Ovary (tissue), 9 donors: Measurements from ENCODE around the gene EFEMP1. TPM values are rescaled to one million over a fixed set of nuclear protein-coding genes. Genes with fewer than 3 reads are reported as not detected.

Source experiments
- DNase-seq, 5 donors: peaks; one replicate each; pipeline ENCODE4 v3.0.0-alpha.2; 2019 to 2020
- H3K27ac ChIP-seq, 2 donors: fragments of 200-600 bp; one replicate each; pipeline versions ENCODE4 v1.5.1 to v1.8.0; 2019 to 2022
- H3K27me3 ChIP-seq: fragments of 200-600 bp; one replicate; pipeline ENCODE4 v1.8.0; 2022
- H3K36me3 ChIP-seq: fragments of 200-600 bp; sonication (generic); one replicate; pipeline ENCODE4 v1.5.1; 2019
- H3K4me1 ChIP-seq: one replicate; pipeline ENCODE4 v1.8.1; 2013; ENCODE audit warnings: mild to moderate bottlenecking, moderate library complexity; ENCODE audit not compliant: insufficient read depth
- H3K4me3 ChIP-seq: fragments of 200-600 bp; sonication (generic); one replicate; pipeline ENCODE4 v1.5.1; 2017
- H3K9me3 ChIP-seq, 2 donors: fragments of 200-600 bp in 1 of 2; sonication (generic) in 1 of 2; one replicate each; pipeline versions ENCODE4 v1.5.1 to v1.8.1; 2013 to 2019; ENCODE audit warnings: mild to moderate bottlenecking in 1 of 2, moderate library complexity in 1 of 2
- EP300 ChIP-seq: sonication (generic); formaldehyde crosslinking; IDR thresholded peaks from one replicate; pipeline ENCODE4 v1.6.1; 2017; ENCODE audit warnings: antibody characterized with exemption
- POLR2A ChIP-seq: fragments of 450-650 bp; IDR thresholded peaks from one replicate; pipeline ENCODE4 v1.6.1; 2017; ENCODE audit warnings: antibody characterized with exemption, mild to moderate bottlenecking, moderate library complexity
- WGBS, 3 donors: extraction: QIAGEN DNeasy Blood & Tissue Kit in 1 of 3; methylation state at CpG; one replicate each; pipeline versions ENCODE4 v1.1.5 to v1.1.7; 2013 to 2017; 5-methylcytosine and 5-hydroxymethylcytosine counted together
- intact Hi-C, 4 donors: fragments of 100-400 bp; cut with DNase I; formaldehyde crosslinking; loops; one replicate each; pipeline versions ENCODE4 v1.11.0 to v1.15.1; 2022 to 2023
- polyA plus RNA-seq, 2 donors: library from polyadenylated mRNA; stranded (reverse); fragments of 200-250 nt in 1 of 2; fragments of 350-450 nt in 1 of 2; fragmentation: Illumina TruSeq in 1 of 2; extraction: RNeasy Lipid Tissue Mini Kit (QIAGEN cat#74804) in 1 of 2; gene quantifications; one replicate each; pipeline ENCODE4 v1.2.3, GENCODE V29; 2013 to 2014
- total RNA-seq, 7 donors: library from RNA; depleted of rRNA in 2 of 7; stranded (reverse); fragments of >200 nt in 2 of 7; fragmentation: NEBNext Ultra II Directional in 3 of 7; extraction: Animal tissue kit (Norgen Biotek cat#: 25700) in 3 of 7; gene quantifications; one replicate each; pipeline versions ENCODE4 v1.1.0 to v1.2.4, GENCODE V29; 2016 to 2023
- TF ChIP-seq, protein P1 (sequence below), 3 donors: fragments of 450-650 bp in 2 of 3; fragments of 200-600 bp in 1 of 3; IDR thresholded peaks; one replicate each; pipeline versions ENCODE4 v1.5.1 to v1.8.0; 2016 to 2022; ENCODE audit warnings: antibody characterized with exemption in 3 of 3, mild to moderate bottlenecking in 1 of 3
- donor health status: DM: no; HTN: no; CAD: no; lungs with moderate emphysema.
- donor health status: DM: no; HTN: no; CAD: no.
- donor health status: Bipolar disorder and iron deficiency.
- donor health status: DM: yes; HTN: yes; CAD: no.
- donor health status: DM: no; HTN: no; CAD: no.
- donor health status: DM: yes; HTN: yes; CAD: no.

The EFEMP1 gene
- total and polyA plus RNA-seq, 9 donors: 204 to 482 (median 282) TPM

DNA sequence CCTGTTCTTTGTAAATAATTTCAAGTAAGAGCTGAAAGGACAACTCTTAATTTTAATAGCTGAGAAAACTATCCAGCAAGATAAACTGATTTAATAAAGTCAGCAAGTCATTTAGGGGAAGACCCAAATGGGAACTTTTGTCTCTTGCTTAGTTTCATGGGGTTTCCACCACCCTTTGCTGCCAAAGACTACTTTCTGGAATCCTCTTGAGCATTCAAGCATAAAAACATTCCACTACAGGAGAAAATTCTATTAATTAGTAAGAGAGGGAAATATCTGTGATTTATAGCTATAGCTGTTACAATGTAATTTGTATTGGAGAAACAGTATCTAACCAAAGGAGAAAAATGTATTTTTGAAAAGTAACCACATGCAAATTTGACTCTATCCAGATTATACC lies 20.6 kb downstream of the EFEMP1 start:
- TF ChIP-seq, protein P1, sequence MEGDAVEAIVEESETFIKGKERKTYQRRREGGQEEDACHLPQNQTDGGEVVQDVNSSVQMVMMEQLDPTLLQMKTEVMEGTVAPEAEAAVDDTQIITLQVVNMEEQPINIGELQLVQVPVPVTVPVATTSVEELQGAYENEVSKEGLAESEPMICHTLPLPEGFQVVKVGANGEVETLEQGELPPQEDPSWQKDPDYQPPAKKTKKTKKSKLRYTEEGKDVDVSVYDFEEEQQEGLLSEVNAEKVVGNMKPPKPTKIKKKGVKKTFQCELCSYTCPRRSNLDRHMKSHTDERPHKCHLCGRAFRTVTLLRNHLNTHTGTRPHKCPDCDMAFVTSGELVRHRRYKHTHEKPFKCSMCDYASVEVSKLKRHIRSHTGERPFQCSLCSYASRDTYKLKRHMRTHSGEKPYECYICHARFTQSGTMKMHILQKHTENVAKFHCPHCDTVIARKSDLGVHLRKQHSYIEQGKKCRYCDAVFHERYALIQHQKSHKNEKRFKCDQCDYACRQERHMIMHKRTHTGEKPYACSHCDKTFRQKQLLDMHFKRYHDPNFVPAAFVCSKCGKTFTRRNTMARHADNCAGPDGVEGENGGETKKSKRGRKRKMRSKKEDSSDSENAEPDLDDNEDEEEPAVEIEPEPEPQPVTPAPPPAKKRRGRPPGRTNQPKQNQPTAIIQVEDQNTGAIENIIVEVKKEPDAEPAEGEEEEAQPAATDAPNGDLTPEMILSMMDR (IDR thresholded peaks at IDR 0.05): no peak
- TF ChIP-seq EP300 (no peak), POLR2A (no peak)
- no peaks in the 10 kb centered on the region for H3K36me3 ChIP-seq
- no peak overlapping the region for H3K27ac ChIP-seq
- intact Hi-C loops: no loop called here
- H3K4me3 ChIP-seq: no peak overlapping the region
- DNase-seq: no peak
- no peaks in the 10 kb centered on the region for H3K4me1 ChIP-seq
- H3K9me3 ChIP-seq: no peaks in the 10 kb centered on the region
- H3K27me3 ChIP-seq: no peaks in the 10 kb centered on the region

DNA sequence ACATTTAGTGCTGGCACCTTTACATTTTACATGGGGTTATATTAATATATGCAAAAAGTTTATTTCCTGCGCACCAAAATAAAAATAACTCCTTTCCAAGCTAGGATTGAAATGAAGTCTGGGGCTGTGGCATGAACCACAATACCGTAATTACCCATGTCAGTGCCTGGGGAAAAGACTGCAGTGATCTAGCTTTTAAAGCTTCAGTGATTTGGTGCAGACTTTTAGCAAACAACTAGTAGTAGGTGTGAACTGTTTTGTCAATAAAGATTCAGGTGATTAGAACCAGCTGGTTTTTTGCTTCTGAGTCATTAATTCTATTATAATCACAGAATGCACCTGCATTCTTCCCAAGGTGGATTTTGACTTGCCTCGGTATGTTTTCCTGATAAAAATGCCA lies 21.2 kb downstream of the EFEMP1 start:
- H3K27ac ChIP-seq: no peak overlapping the region
- no peaks in the 10 kb centered on the region for H3K4me1 ChIP-seq
- no peak overlapping the region for H3K4me3 ChIP-seq
- TF ChIP-seq POLR2A (no peak), EP300 (no peak)
- TF ChIP-seq, protein P1 (IDR thresholded peaks at IDR 0.05): no peak
- intact Hi-C loops: no loop called here
- H3K36me3 ChIP-seq: no peaks in the 10 kb centered on the region
- H3K9me3 ChIP-seq: no peaks in the 10 kb centered on the region
- no peaks in the 10 kb centered on the region for H3K27me3 ChIP-seq
- DNase-seq: no peak
- 58 to 76% (median 72%) methylated on average over 3 of the region's 3 CpGs for WGBS, 3 donors

DNA sequence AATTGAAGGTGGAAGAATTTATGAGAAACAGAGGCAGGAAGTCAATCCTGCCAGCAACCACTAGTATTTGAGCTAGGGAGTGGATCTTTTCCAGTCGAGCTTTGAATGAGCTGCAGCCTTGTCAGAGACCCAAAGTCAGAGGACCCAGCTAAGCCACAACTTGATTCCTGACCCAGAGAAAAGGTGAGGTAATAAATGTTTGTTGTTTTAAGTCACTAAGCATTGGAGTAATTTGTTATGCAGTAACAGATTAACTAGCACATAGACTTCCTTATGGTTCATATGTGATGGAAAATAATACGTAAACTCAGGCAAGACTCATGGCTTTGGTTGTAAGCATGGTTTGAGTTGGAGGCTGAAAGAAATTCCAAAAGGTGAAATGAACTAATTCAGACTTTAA lies 21.6 kb downstream of the EFEMP1 start:
- Histone ChIP-seq H3K9me3 (no peaks in the 10 kb centered on the region), H3K4me1 (no peaks in the 10 kb centered on the region), H3K27me3 (no peaks in the 10 kb centered on the region), H3K27ac (no peak overlapping the region), H3K36me3 (no peaks in the 10 kb centered on the region), H3K4me3 (no peak overlapping the region)
- TF ChIP-seq POLR2A: no peak
- no peak for TF ChIP-seq EP300
- no peak for DNase-seq
- WGBS, 3 donors: 63 to 81% (median 76%) methylated on average over 2 of the region's 2 CpGs
- intact Hi-C loops: no loop called here

DNA sequence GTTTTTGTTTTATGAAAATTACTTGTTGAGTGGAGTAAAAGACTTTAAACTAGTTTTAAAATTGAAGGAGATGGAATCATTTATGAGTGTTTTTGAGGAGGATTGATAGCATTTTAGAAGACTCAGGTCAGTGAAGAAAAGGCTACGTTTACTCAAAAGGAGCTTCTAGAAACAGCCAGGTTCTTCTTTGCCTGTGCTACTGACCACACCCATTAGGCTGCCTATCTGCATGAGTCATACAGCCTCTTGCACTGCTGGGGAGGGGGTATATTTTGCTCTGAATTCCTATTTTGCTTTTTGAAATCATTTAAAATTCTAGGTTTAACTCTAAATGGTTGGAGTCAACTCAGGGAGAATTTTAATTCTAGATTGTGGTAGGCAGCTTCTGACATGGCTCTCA lies 22.3 kb downstream of the EFEMP1 start:
- 15 to 23% (median 17%) methylated on average over 1 of the region's 1 CpG for WGBS, 3 donors
- DNase-seq: peak in 1 of 5 donors; percentile 38
- intact Hi-C loops: no loop called here
- H3K4me1 ChIP-seq: no peaks in the 10 kb centered on the region
- no peaks in the 10 kb centered on the region for H3K27me3 ChIP-seq
- H3K9me3 ChIP-seq: no peaks in the 10 kb centered on the region
- no peak overlapping the region for H3K4me3 ChIP-seq
- no peaks in the 10 kb centered on the region for H3K36me3 ChIP-seq
- TF ChIP-seq, protein P1 (IDR thresholded peaks at IDR 0.05): no peak
- TF ChIP-seq POLR2A (no peak), EP300 (no peak)
- H3K27ac ChIP-seq: no peak overlapping the region

DNA sequence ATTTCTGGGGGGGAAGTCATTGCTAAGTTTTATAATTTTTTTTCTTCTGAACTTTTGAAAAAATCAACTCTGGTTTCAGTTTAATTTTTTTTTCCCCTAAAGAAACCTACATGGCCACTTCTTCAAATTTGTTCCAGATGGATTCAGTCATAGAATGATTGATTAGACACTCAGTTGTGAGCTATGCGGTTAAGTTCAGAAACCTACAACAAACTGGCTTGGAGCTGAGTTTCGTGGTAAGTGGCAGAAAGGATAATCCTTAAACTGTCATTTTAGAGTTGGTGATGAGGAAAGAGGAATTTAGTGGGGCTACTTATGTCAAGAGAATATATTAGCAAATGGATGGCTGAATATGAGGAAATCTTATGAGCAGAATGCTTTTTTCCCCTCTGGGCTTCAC lies 23.7 kb downstream of the EFEMP1 start:
- TF ChIP-seq POLR2A: no peak
- TF ChIP-seq EP300: no peak
- TF ChIP-seq, protein P1 (IDR thresholded peaks at IDR 0.05): no peak
- Histone ChIP-seq H3K4me1 (no peaks in the 10 kb centered on the region), H3K27me3 (no peaks in the 10 kb centered on the region), H3K9me3 (no peaks in the 10 kb centered on the region), H3K36me3 (no peaks in the 10 kb centered on the region), H3K4me3 (no peak overlapping the region), H3K27ac (no peak overlapping the region)
- intact Hi-C loops: no loop called here
- no peak for DNase-seq
- WGBS, 3 donors: 87 to 96% (median 92%) methylated on average over 2 of the region's 2 CpGs
